Neural cell (in vitro differentiated cells): ENCODE results near the gene SDC4. TPM values are rescaled to one million over a fixed set of nuclear protein-coding genes. Genes with fewer than 3 reads are reported as not detected.

Source experiments
- H2AFZ ChIP-seq: fragments of 200-600, 300-800 bp; sonication (generic), shearing (Covaris generic); 2 replicates; pipeline ENCODE4 v1.6.0; 2014; ENCODE audit warnings: low read depth, mild to moderate bottlenecking, antibody characterized with exemption, low read length, moderate library complexity
- H3F3A ChIP-seq: fragments of 200-600 bp; shearing (Covaris generic); 2 replicates; pipeline ENCODE4 v1.6.1; 2016; ENCODE audit warnings: mild to moderate bottlenecking, moderate library complexity, mixed read lengths, antibody characterized with exemption, low read length; ENCODE audit not compliant: insufficient read depth, poor library complexity, severe bottlenecking
- H3K27ac ChIP-seq: fragments of 200-600, 300-800 bp; sonication (generic), shearing (Covaris generic); 2 replicates; pipeline ENCODE4 v1.5.1; 2014; ENCODE audit warnings: mild to moderate bottlenecking, low read length, moderate library complexity
- H3K27me3 ChIP-seq: fragments of 300-800, 200-600 bp; sonication (generic), shearing (Covaris generic); 2 replicates; pipeline ENCODE4 v1.6.0; 2014; ENCODE audit warnings: mild to moderate bottlenecking, low read depth, low read length, moderate library complexity; ENCODE audit not compliant: insufficient read depth
- H3K36me3 ChIP-seq: fragments of 300-800, 200-600 bp; sonication (generic), shearing (Covaris generic); 2 replicates; pipeline ENCODE4 v1.5.1; 2014; ENCODE audit warnings: mild to moderate bottlenecking, antibody characterized with exemption, low read length, moderate library complexity; ENCODE audit not compliant: insufficient read depth
- H3K4me2 ChIP-seq: fragments of 300-800, 200-600 bp; sonication (generic), shearing (Covaris generic); 2 replicates; pipeline ENCODE4 v1.6.0; 2014; ENCODE audit warnings: mild to moderate bottlenecking, low read length
- H3K4me3 ChIP-seq: fragments of 300-800, 200-600 bp; sonication (generic), shearing (Covaris generic); 2 replicates; pipeline ENCODE4 v1.5.1; 2014; ENCODE audit warnings: mild to moderate bottlenecking, low read length, moderate library complexity
- H3K79me2 ChIP-seq: fragments of 200-600 bp; shearing (Covaris generic); replicated peaks from 2 replicates; pipeline ENCODE4 v1.6.0; 2014; ENCODE audit warnings: mild to moderate bottlenecking, low read length, moderate library complexity; ENCODE audit not compliant: insufficient read depth
- H3K9ac ChIP-seq: fragments of 300-800, 200-600 bp; sonication (generic), shearing (Covaris generic); 2 replicates; pipeline ENCODE4 v1.6.1; 2016; ENCODE audit warnings: mild to moderate bottlenecking, low read length, mixed read lengths
- H3K9me2 ChIP-seq: fragments of 200-600 bp; shearing (Covaris generic); 2 replicates; pipeline ENCODE4 v1.6.1; 2016; ENCODE audit warnings: mild to moderate bottlenecking, low read length, mixed read lengths; ENCODE audit not compliant: insufficient read depth
- H3K9me3 ChIP-seq: fragments of 200-600, 300-800 bp; sonication (generic), shearing (Covaris generic); 2 replicates; pipeline ENCODE4 v1.6.1; 2016; ENCODE audit warnings: mild to moderate bottlenecking, mixed run types, low read length, moderate library complexity, mixed read lengths
- H4K20me1 ChIP-seq: fragments of 200-600 bp; shearing (Covaris generic); 2 replicates; pipeline ENCODE4 v1.6.1; 2016; ENCODE audit warnings: mild to moderate bottlenecking, mixed run types; ENCODE audit not compliant: insufficient read depth
- CTCF ChIP-seq: fragments of 450-650 bp; IDR thresholded peaks from 2 replicates; pipeline ENCODE4 v1.5.1; 2014; ENCODE audit warnings: antibody characterized with exemption, mild to moderate bottlenecking, moderate library complexity; ENCODE audit not compliant: poor library complexity, severe bottlenecking
- EP300 ChIP-seq: fragments of 450-650 bp; conservative IDR thresholded peaks from 2 replicates; pipeline ENCODE4 v1.6.1; 2014; ENCODE audit warnings: antibody characterized with exemption, mild to moderate bottlenecking, moderate library complexity; ENCODE audit not compliant: poor library complexity, severe bottlenecking
- EZH2 ChIP-seq: fragments of 200-600, 300-800 bp; shearing (Covaris generic), sonication (generic); IDR thresholded peaks from 2 replicates; pipeline ENCODE4 v1.6.1; 2014; ENCODE audit warnings: antibody characterized with exemption, low read length, borderline replicate concordance, mild to moderate bottlenecking; ENCODE audit not compliant: insufficient read depth, poor library complexity, severe bottlenecking
- MXI1 ChIP-seq: fragments of 450-650 bp; conservative IDR thresholded peaks from 2 replicates; pipeline ENCODE4 v1.6.1; 2014; ENCODE audit warnings: antibody characterized with exemption, mild to moderate bottlenecking; ENCODE audit not compliant: poor library complexity, severe bottlenecking
- POLR2AphosphoS5 ChIP-seq: IDR thresholded peaks from 2 replicates; pipeline ENCODE4 v1.6.1; 2012
- RAD21 ChIP-seq: fragments of 450-650 bp; conservative IDR thresholded peaks from 2 replicates; pipeline ENCODE4 v1.6.1; 2014; ENCODE audit warnings: antibody characterized with exemption, mild to moderate bottlenecking, moderate library complexity
- SMC3 ChIP-seq: fragments of 450-650 bp; conservative IDR thresholded peaks from 2 replicates; pipeline ENCODE4 v1.6.1; 2014; ENCODE audit warnings: antibody characterized with exemption, mild to moderate bottlenecking, moderate library complexity; ENCODE audit not compliant: poor library complexity
- TAF1 ChIP-seq: IDR thresholded peaks from 2 replicates; pipeline ENCODE4 v1.6.1; 2012; ENCODE audit warnings: low read depth
- polyA plus RNA-seq: library from polyadenylated mRNA; depleted of rRNA; stranded (reverse); fragments of >200 nt; gene quantifications from 2 replicates; pipeline ENCODE4 v1.2.3, GENCODE V29; 2014

The SDC4 gene
- polyA plus RNA-seq, 1 donor from 2014 or later, result not detected

- no peaks in the 10 kb centered on the region for H3F3A ChIP-seq
- H3K9me2 ChIP-seq, result no peaks in the 10 kb centered on the region
- H3K9ac ChIP-seq, result no peak overlapping the region
- H4K20me1 ChIP-seq, result no peaks in the 10 kb centered on the region
- peaks cover 15% of the 10 kb centered on the region for H3K27me3 ChIP-seq
- H2AFZ ChIP-seq, result no peak overlapping the region
- H3K4me3 ChIP-seq, result no peak overlapping the region
- TF ChIP-seq POLR2AphosphoS5 (no peak), RAD21 (no peak), MXI1 (no peak), EP300 (no peak), EZH2 (no peak), CTCF (no peak)
- no peak overlapping the region for H3K4me2 ChIP-seq
- H3K79me2 ChIP-seq, result no peaks in the 10 kb centered on the region
- no peak overlapping the region for H3K27ac ChIP-seq
- H3K9me3 ChIP-seq, result no peaks in the 10 kb centered on the region
- H3K36me3 ChIP-seq, result no peaks in the 10 kb centered on the region
Measured at GRCh38 chr20:45346851-45347250, 1.4 kb downstream of the SDC4 start.

- H3K9me2 ChIP-seq, result no peaks in the 10 kb centered on the region
- TF ChIP-seq CTCF, result no peak
- TF ChIP-seq SMC3, result no peak
- TF ChIP-seq RAD21, result no peak
- no peak for TF ChIP-seq TAF1
- TF ChIP-seq EP300, result no peak
- H3F3A ChIP-seq, result no peaks in the 10 kb centered on the region
- no peak overlapping the region for H3K9ac ChIP-seq
- no peaks in the 10 kb centered on the region for H3K9me3 ChIP-seq
- no peaks in the 10 kb centered on the region for H4K20me1 ChIP-seq
- H2AFZ ChIP-seq, result no peak overlapping the region
- H3K27me3 ChIP-seq, result peaks cover 15% of the 10 kb centered on the region
- H3K36me3 ChIP-seq, result no peaks in the 10 kb centered on the region
- H3K4me3 ChIP-seq, result no peak overlapping the region
- no peak overlapping the region for H3K4me2 ChIP-seq
- H3K79me2 ChIP-seq, result no peaks in the 10 kb centered on the region
- no peak overlapping the region for H3K27ac ChIP-seq
Measured at GRCh38 chr20:45346291-45346718, 1.9 kb downstream of the SDC4 start.

- H2AFZ ChIP-seq, result no peak overlapping the region
- H3K36me3 ChIP-seq, result no peaks in the 10 kb centered on the region
- H3K9me3 ChIP-seq, result no peaks in the 10 kb centered on the region
- H3K79me2 ChIP-seq, result no peaks in the 10 kb centered on the region
- H3F3A ChIP-seq, result no peaks in the 10 kb centered on the region
- H3K9ac ChIP-seq, result no peak overlapping the region
- no peaks in the 10 kb centered on the region for H3K9me2 ChIP-seq
- no peaks in the 10 kb centered on the region for H4K20me1 ChIP-seq
- no peak overlapping the region for H3K4me3 ChIP-seq
- TF ChIP-seq EP300 (no peak), MXI1 (no peak), TAF1 (no peak), SMC3 (no peak), EZH2 (no peak), RAD21 (no peak)
- peaks cover 15% of the 10 kb centered on the region for H3K27me3 ChIP-seq
- no peak overlapping the region for H3K27ac ChIP-seq
- H3K4me2 ChIP-seq, result no peak overlapping the region
Measured at GRCh38 chr20:45345104-45345936, 2.9 kb downstream of the SDC4 start.
